Fibroblast of gingiva (primary cell): ENCODE measurements around the gene EFL1.
"Not testable (repeated sequence)": the region's sequence is repeated elsewhere in the genome, so short reads cannot be mapped to it uniquely, and the experiment has no call there.

Experiments
- DNase-seq: peaks from one replicate; pipeline ENCODE4 v3.0.0-alpha.2; 2011; ENCODE audit warnings: low read depth

EFL1 gene

DNA sequence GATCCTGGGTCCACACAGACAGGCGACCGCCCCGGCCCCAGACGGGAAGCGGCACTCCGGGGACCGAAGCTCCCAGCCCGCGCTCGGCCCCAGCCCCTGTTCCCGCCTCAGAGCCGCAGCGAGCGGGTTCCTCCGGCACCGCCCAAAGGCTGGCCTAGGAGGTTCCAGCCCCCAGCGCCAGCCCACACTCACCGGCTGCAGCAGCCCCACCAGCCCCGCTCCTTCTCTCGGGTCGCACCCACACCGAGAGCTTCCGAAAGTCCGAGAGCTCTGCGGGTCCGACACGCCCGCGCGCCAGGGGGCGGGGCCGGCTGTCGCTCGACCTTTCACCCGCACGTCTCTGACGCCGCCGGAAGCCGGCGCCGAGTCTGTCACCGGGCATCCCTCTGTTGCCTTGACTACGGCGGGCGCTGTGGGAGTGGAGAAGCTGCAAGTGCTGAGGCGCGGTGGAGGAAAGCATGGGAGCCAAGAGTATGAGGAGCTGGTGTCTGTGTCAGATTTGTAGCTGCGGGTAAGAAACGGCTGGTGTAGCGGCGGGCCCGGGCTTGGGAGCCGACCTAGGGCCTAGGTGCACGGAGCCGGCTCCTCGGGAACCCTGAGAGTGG, at the start of gene EFL1, which contains the start of gene SAXO2:
TSS of gene EFL1 (minus strand) at position 313 of the 605 bp plus-strand sequence. CDS start 956 bp downstream, outside the sequence.
TSS of gene SAXO2 (plus strand) at position 397 of the 605 bp plus-strand sequence. CDS start at position 459, 62 bp downstream.
- peak; percentile 84 for DNase-seq

DNA sequence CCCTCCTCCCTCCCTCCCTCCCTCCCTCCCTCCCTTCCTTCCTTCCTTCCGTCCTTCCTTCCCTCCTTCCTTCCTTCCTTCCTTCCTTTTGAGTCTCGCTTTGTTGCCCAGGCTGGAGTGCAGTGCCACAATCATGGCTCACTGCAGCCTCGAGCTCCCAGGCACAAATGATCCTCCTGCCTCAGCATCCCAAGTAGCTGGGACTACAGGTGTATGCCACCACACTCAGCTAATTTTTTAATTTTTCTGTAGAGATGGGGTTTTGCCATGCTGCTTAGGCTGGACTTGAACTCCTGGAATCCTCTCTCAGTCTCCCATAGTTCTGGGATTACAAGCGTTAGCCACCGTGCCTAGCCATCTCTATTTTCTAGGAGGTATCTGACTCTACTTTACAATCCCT, 48.8 kb upstream of the EFL1 start:
- not testable (repeated sequence) for DNase-seq

DNA sequence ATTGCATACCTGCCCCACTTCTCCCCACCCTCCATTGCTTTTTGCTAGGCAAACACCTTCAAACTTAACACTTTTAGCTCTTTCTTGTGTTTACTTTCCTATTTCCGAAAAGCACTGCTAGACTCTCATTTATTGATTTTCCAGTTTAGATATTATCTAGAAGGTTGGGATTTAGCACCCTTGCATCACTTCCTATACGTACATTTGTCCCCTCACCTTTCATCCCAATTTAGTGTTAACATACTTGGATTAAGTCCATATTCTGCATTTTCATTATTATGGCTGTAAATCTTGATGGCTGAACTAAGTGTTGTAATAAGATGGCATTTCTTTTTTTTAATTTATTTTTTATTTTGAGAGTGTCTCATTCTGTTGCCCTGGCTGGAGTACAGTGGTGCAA, 47.3 kb upstream of the EFL1 start:
- DNase-seq = no peak

DNA sequence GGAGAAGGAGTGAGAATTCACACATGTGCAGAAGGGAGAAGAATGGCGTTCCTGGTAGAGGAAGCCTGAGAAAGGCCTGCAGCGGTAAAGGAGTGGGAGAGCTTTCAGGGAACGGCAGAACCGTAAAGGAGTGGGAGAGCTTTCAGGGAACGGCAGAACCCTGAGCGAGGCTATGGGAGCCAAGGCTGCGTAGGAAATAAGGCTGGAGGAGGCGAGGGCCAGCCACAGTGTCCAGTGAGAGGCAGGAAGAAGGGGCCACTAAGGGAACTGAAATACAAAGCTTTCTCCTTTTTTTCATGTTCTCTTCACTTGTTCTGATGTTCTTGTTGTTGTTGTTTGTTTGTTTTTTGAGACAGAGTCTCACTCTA, 45.2 kb upstream of the EFL1 start:
- no peak for DNase-seq

DNA sequence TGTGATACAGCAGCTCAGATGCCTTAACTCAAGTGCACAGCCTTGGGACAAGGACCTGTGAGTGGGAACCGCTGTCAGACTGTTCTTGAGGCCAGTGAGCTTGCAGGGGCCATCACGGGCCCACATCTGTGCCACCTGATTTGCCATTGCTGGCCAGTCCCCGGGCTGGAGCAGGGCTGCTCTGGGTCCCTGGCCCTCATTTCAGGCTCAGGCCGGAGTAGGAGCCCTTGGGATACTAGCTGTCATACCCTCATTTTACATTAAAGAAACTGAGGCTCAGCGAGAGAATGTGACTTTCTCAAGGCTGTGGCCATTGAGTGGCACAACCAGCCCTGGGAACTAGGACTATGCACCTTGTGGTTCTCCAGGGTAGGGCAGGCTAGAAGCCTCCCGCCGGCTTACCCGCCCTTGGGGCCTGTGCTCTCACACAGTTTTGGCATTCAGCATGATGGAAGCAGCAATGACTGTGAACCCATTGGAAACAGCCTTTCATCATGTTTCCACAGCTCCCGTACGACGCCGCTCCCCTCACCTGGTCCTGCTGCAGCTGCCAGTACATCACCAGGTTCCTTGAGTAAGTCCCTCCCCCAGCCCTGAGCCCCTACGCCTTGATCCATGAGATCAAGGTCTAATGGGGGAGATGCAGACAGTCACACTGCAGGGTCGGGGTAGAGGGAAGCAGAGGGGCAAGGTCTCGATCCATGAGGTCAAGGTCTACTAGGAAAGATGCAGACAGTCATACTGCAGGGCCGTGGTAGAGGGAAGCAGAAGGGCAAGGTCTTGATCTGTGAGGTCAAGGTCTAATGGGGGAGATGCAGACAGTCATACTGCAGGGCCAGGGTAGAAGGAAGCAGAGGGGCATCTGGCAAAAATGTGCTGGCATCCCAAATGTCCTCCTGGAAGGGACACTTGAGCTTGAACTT, 44.5 kb upstream of the EFL1 start:
- no peak for DNase-seq

DNA sequence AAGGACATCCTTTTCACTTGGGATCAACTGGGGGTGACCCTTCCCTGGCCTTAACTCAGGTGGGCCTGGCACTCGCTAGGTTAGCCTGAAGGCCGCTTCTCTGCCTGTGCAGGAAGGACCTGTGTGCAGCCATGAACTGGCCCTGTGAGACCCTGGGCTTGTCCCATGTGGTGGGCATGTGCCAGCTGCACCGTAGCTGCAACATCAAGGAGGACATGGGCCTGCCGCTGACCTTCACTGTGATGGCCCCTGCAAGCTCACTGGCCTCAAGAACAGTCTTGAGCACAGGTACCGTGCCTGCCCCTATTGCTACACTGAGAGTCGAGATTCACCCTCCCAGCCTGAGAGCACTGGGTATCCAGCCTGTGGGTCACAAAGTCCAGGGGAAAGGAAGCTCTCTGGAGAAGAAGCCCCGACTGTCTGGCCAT, 43.1 kb upstream of the EFL1 start:
- DNase-seq = no peak

DNA sequence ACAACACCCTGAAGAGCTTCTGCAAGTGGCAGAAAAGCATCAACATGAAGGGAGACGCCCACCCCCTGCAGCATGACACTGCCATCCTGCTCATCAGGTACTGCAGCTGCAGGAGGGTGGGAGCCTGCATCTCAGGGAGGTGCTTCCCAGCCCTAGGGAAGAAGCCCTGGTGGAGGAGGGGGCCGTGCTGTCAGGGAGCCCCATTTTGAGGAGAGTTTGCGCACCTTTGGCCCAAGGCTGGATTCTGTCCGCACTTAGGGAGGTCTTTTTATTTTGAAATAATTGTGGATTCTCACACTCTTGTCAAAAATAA, 42.2 kb upstream of the EFL1 start:
- no peak for DNase-seq

DNA sequence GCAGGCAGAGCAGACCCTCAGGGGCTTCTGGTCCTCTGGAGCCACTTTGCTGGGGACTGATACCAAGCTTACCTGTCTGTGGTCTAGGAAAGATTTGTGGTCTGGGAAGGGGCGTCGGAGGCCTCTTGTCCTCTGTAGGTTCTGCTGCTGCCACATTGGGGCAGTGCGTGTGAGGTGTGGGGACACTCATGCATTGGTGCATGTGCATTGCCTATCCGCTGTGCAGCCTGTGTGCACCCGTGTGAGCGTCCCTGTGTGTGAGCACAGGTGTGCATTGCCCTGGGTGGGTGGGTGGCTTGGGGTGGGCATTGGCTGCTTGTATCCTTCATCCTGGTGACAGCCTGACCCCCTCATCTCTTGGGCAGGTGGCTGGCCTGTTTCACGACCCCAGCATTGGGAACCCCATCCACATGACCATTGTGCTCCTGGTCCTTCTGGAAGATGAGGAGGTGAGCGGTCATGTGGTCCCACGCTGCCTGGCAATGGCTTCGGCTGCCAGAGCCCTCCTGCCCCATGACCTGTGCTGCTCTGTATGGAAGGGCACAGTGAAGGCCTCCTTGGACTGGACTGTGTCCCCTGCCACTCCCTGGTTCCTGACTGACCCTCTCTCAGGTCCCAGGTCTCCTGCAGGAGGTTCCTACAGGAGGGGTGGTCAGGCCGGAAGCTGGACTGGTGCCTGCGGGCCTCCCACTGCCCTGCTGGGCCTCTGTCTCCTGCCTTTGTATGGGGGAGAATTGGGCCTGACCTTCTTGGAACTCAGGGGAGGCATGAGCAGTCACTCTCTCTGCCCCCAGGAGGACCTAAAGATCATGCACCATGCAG, 41.6 kb upstream of the EFL1 start:
- no peak for DNase-seq

DNA sequence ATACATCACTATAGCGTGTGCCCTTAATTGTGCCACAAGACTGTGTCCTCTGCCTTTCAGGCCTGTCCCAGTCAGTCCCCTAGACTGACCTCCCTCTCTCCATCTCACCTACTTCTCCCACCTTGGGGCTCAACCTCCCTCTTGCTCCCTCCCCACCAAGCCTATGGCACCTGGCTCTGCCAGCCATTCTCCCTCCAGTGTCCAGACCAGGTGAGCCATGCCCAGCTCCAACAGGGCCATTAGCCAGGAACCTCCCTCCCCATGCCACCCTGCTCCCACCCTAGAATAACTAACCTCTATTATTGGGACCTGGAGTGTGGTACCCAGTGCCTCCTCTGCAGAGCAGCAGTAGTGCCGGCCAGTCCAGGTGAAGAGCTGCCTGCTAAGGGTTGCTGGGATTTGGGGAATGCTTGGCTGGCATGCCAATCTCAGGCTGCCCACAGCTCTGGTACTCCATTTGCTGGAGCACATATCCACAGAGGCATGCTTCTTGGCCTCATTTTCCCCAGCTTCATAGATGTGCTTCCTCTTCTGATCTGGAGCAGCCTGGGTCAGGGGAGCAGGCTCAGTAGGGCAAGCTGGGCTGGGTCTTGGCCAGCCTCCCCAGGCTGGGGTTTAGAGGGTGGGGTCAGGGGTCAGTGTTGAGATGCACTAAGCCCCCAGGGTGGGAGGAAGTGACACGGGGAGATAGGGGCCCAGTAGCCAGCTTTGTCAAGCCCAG, 38.9 kb upstream of the EFL1 start:
- DNase-seq = no peak

DNA sequence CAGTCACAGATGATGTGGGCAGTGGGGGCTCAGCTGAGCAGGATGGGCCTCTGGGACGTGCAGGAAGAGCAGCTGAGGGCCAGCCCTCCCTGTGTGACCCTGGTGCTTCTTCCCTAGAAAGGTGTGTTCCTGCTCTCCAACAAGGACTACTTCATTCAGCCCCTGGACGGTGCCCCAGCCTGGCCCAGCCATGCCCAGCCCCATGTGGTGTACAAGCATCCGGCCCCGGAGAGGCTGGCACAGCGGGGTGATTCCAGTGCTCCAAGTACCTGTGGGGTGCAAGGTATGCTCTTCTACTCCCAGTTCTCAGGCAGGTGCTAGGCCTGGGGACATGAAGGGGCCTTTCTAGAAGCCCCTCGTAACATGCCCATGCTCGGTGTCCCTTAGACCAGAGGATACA, 38.3 kb upstream of the EFL1 start:
- no peak for DNase-seq

DNA sequence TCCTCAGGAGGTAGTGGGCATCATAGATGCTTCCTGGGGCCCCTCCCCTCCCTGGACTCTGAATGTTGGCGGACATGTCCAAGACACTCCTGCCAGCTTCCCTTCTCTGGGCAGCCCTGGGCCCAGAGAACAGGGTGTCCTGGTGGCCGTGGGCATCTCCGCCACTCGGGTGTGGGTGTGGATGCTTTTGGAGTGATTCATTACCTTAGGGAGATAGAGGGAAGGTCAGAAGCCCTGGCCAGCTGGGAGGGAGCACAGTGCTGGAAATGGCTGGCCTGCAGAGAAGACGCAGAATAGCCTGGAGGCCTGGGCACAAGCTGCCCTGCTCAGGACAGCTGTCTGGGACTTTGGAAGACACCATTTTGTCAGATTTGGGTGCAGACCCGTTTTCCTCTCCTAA, 37.8 kb upstream of the EFL1 start:
- peak; percentile 53 for DNase-seq

DNA sequence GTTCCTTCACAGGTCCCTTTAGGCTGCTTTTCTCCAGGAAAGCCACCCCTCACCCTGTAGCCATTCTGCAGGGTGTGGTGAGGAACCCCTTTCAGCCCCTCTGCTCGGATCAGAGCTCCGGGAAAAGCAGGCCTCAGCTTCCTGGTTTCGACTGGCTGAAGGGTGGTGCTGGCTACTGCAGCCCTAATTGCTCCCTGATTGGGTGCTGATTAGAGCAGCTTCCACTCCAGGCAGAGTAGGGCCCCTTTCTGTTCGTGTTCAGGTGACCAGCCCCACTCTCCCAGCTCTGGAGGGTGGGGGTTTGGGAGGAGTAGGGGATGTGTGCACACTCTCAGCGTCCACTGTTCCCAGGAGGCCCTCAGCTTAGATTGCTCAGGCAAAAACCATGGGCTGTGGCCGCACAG, 37.0 kb upstream of the EFL1 start:
- not testable (repeated sequence) for DNase-seq

DNA sequence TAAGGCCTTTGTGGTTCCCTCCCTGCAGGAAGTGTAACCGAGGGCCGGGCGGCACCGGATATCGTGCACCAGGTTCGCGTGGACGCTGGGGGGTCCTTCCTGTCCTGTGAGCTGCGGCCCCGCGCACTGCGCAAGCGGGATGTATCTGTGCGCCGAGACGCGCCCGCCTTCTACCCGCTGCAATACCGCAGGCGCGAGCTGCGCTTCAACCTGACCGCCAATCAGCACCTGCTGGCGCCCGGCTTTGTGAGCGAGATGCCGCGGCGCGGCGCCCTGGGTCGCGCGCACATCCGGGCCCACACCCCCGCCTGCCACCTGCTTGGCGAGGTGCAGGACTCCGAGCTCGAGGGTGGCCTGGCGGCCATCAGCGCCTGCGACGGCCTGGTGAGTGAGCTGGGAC, 36.0 kb upstream of the EFL1 start:
- no peak for DNase-seq

DNA sequence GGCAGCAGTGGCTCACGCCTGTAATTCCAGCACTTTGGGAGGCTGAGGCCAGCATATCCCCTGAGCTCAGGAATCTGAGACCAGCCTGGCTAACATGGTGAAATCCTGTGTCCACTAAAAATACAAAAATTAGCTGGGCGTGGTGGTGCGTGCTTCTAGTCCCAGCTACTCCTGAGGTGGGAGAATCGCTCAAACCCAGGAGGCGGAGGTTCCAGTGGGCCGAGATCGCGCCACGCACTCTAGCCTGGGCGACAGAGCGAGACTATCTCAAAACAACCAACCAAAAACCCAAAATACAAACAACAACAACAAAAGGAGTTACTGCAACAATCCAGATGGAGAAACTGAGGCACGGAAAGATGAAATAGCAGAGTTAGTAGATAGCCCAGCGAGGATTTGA, 35.5 kb upstream of the EFL1 start:
- DNase-seq = no peak

DNA sequence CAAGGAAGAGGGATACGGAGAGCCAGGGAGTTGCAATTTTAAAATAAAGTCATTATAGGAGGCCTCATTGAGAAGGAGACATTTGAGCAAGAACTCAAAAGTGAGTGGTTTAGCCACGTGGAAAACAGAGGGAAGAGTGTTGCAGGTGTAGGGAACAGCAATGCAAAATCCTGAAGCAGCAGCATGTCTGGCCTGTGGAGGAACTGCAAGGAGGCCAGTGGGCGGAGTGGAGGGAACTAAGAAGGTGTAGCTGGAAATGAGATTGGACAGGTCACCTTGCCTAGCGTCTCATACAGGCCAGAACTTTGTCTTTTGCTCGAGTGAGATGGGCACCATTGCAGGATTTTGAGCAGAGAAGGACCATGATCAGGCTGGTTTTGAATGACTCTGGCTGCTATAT, 35.0 kb upstream of the EFL1 start:
- DNase-seq = no peak

DNA sequence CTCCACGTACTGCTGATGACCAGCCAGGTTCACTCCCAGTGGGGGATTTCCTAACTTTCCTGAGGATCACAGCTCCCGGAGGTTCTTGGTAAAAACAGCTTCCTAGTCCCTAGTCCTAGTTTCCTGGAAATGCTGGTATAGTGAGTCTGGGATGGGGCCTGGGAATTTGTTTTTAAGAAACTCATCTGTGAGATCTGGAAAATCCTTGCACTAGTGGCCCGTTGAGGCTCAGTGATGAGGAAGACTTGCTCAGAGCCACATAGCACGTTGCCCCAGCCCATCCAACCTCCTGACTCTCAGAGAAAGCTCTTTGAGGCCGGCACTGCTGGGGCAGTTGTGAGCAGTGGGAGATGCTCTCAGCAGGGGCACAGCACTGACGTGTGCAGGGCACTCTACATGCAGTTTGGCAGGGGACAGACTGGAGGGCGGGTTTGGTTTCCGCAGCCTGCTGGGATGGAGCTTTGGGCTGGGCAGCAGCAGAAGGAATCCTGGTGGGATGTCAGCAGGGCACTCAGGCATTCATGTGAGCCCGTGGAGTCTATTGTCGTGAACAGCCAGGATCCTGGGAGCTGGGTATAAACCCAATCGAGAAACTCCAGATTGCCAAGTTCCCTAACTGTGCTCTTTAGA, 31.6 kb upstream of the EFL1 start:
- no peak for DNase-seq

DNA sequence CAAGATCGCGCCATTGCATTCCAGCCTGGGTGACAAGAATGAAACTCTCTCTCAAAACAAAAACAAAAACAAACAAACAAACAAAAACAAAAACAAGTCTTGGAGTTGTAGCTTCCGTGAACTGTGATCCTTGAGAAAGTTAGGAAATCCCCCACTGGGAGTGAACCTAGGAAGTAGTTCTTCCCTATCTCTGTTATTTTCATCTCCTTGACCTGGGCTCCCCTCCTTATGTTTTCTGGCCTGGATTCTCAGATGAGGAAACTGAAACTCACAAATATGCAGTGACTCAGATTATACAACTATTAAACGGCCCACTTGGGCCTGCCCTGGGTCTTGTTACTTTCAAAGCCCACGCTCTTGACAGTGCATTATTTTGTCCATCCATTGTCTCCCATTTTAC, 29.7 kb upstream of the EFL1 start:
- DNase-seq = no peak

DNA sequence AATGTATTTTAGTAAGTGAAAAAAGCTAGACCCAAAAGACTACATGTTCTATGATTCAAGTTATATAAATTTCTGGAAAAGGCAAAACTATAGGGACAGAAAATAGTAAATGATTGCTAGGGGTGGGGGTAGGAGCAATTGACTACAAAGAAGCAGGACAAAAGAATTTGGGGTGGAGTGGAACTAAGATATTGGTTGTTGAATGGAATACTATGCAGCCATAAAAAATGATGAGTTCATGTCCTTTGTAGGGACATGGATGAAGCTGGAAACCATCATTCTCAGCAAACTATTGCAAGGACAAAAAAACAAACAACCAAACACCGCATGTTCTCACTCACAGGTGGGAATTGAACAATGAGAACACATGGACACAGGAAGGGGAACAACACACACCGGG, 25.7 kb upstream of the EFL1 start:
- DNase-seq = not testable (repeated sequence)

DNA sequence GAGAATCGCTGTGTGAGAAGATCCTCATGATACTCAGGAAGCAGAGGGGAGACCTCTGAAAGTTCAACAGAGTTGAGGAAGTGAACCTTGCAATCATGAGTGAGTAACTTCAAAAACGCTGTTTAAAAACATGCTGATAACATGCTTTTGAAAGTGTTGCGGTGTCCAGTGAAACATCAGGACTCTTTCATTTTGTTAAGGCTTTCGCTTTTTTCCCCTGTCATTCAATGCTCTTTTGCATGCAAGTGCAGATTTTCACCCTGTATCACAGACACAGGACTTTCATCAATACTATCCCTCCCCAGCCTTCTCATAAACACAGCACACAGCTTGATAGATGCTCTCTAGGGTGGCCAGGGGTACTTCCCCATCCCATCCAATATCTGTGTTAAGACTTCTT, 23.9 kb upstream of the EFL1 start:
- DNase-seq = not testable (repeated sequence)

DNA sequence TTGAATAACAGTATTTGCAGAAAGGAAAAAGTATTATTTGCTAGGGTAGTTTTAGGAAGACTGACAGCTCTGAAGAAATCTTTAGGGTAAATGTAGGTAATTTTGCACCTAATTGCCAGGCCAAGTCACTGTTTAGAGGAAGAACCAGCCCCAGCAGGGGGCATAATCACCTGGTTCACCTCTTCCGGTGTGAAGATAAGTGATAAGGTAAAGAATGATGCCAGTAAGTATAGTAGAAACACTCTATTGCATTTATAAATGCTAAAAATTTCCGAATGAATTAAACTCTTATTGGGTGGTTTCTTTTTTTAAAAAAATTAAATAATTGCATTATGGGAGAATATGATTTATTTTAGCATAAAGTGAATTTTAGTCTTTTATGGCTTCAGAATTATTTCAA, 21.8 kb upstream of the EFL1 start:
- not testable (repeated sequence) for DNase-seq

DNA sequence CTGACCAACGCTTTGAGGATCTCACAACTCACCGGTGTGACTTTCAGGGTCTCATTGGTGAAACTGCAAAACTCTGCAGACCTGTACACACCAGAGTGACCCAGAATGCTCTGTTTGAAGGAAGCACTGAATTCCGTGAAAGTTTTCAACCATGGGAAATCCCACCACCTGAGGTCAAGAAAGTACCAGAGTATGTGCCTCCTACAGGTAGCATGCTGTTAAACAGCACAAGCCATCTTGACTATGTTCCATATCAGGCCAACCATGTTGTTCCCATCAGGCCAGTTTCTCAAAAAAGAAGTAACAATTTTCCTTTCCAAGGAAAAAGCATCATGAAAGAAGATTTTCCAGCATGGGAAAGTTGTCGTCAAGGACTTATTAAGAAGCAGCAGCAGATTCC, 19.9 kb upstream of the EFL1 start:
- not testable (repeated sequence) for DNase-seq

DNA sequence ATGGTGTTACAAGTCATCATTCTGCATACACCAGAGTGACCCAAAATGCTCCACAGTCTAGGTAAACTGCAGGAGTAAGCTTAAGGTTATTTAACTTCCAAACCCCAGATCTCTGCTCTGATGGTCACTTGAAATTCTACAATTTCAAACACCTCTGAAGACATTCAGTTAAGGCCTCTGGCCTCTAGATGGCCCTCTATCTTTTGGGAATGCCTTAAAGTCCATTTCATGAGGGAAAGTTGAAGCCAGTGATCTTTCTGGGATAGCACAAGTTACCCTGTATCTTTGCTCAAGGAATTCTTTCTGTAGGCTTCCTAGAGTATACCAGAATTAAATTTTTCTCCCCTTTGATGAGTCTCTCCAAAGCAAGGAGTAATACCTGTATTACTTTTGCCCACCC, 18.7 kb upstream of the EFL1 start:
- DNase-seq = not testable (repeated sequence)
